DOHH2 (cell line): ENCODE data around the gene SAMD10.

Source experiments
- EZH2phosphoT487 ChIP-seq: fragments of 200-600 bp; sonication (generic); IDR thresholded peaks from 2 replicates; pipeline ENCODE4 v1.6.1; 2017; ENCODE audit warnings: borderline replicate concordance, mild to moderate bottlenecking, antibody characterized with exemption, low read length, moderate library complexity, mixed read lengths
- TF ChIP-seq, protein P1 (sequence below): fragments of 200-600 bp; sonication (generic); IDR thresholded peaks from one replicate; pipeline ENCODE4 v1.5.1; 2014; ENCODE audit warnings: antibody characterized with exemption, mild to moderate bottlenecking, low read depth, low read length; ENCODE audit not compliant: poor library complexity, severe bottlenecking

- no peak for TF ChIP-seq EZH2phosphoT487
- TF ChIP-seq, protein P1, sequence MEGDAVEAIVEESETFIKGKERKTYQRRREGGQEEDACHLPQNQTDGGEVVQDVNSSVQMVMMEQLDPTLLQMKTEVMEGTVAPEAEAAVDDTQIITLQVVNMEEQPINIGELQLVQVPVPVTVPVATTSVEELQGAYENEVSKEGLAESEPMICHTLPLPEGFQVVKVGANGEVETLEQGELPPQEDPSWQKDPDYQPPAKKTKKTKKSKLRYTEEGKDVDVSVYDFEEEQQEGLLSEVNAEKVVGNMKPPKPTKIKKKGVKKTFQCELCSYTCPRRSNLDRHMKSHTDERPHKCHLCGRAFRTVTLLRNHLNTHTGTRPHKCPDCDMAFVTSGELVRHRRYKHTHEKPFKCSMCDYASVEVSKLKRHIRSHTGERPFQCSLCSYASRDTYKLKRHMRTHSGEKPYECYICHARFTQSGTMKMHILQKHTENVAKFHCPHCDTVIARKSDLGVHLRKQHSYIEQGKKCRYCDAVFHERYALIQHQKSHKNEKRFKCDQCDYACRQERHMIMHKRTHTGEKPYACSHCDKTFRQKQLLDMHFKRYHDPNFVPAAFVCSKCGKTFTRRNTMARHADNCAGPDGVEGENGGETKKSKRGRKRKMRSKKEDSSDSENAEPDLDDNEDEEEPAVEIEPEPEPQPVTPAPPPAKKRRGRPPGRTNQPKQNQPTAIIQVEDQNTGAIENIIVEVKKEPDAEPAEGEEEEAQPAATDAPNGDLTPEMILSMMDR = no peak
Measured at GRCh38 chr20:64011366-64011779, 31.9 kb upstream of the SAMD10 start.
